Tibial nerve (tissue), 4 donors: ENCODE data around the gene SLC16A12.

Experiments
- CTCF ChIP-seq, 5 experiments: fragments of 200-600 bp in 3 of 5; fragments of 450-650 bp in 2 of 5; sonication (generic) in 3 of 5; IDR thresholded peaks; one replicate each; pipeline ENCODE4 v1.5.1; 2016 to 2019; ENCODE audit warnings: antibody characterized with exemption in 5 of 5, mild to moderate bottlenecking in 3 of 5, moderate library complexity in 2 of 5
- EP300 ChIP-seq, 2 donors: sonication (generic); formaldehyde crosslinking; IDR thresholded peaks; one replicate each; pipeline ENCODE4 v1.6.1; 2017; ENCODE audit warnings: antibody characterized with exemption in 2 of 2, mild to moderate bottlenecking in 1 of 2
- POLR2A ChIP-seq, 2 donors: fragments of 450-650 bp; IDR thresholded peaks; one replicate each; pipeline ENCODE4 v1.6.1; 2017; ENCODE audit warnings: antibody characterized with exemption in 2 of 2, mild to moderate bottlenecking in 2 of 2, moderate library complexity in 2 of 2

- TF ChIP-seq EP300 (IDR thresholded peaks at IDR 0.05) (no peak), CTCF (IDR thresholded peaks at IDR 0.05) (no peak), POLR2A (IDR thresholded peaks at IDR 0.05) (no peak)
Observed at GRCh38 chr10:89532476-89532875, 2.9 kb downstream of the SLC16A12 start.
